ENCODE measurements around the gene ZNF385C.
A peak's percentile ranks its signal among the peaks of the same experiment; 100 is the strongest.

Gene ZNF385C

DNA sequence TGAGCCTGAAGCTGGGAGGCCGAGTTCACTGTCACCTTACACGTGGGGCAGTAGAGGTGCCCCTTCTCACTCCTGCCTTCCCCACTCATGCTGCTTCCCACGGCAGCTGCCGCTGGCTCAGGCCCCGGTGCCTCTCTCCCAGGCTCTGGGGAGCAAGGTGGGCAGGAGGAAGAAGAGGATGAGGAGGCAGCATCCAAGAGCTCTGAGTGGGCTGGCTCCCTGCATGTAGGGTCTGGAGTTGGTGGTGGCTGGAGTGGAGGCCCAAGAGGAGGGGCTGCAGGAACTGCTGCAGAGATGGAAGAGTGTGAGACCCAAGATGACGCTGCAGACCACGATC, 69.5 kb downstream of the ZNF385C start:
- H3K27ac ChIP-seq (replicated peaks) = no peak overlapping the region
- no peak for TF ChIP-seq GABPA (IDR thresholded peaks at IDR 0.05; ENCODE audit: low read depth)
- TF ChIP-seq SPI1 (IDR thresholded peaks at IDR 0.05; ENCODE audit: borderline replicate concordance, low read depth) = no peak
- no peak for TF ChIP-seq POLR2AphosphoS5 (IDR thresholded peaks at IDR 0.05; ENCODE audit: low read depth)
- no peak overlapping the region for H3K4me3 ChIP-seq (replicated peaks; ENCODE audit: insufficient read depth, low read length)
- DNase-seq (ENCODE audit: low read depth in 1 of 2, low spot score in 1 of 2) = no peak
- no peaks in the 10 kb centered on the region for H3K27me3 ChIP-seq (ENCODE audit: insufficient read depth, poor library complexity, severe bottlenecking)

DNA sequence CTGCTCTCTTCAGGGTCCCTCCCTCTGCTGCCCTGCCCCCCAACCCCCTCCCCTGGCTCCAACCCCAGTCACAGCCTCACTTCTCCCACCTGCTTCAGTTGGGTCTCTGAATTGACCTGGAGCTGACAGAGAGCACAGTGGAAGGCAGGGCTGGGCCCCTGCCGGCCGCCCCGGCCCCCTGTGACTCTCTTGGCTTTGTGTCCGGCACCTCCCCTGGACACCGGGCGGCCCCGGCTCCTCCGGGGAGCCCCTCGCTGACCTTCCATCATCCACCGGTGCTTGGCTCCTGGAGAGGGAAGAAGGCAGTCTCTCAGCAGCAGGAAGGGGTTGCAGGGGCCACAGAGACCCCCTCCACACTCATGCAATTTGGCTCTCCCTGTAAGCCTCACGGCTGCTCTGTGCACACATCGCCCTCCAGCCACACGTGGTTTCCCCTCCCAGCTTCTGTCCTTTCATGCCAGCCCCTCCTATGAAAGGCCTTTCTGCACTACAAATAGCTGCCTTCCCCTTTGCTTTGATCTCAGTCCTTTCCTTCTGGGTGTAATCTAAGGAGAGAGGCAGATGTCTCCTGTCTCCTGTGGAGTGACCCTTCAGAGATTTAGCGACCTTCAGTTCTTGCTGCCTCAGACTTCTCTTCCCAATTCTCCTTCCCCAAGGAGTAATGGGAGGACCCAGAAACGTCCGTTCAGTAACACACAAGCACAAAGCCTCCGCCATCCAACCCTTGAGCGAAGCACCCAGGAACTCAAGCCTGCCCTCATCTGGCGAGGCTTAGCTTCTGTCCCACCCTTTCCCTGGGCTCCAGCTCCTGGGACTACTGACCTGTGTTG, 70.1 kb downstream of the ZNF385C start:
- peak in 1 of 2 experiments; percentile 56 for DNase-seq (ENCODE audit: low read depth in 1 of 2, low spot score in 1 of 2)
- no peak overlapping the region for H3K4me3 ChIP-seq (replicated peaks; ENCODE audit: insufficient read depth, low read length)
- TF ChIP-seq SPI1 (IDR thresholded peaks at IDR 0.05; ENCODE audit: borderline replicate concordance, low read depth) = no peak
- TF ChIP-seq, protein P1, sequence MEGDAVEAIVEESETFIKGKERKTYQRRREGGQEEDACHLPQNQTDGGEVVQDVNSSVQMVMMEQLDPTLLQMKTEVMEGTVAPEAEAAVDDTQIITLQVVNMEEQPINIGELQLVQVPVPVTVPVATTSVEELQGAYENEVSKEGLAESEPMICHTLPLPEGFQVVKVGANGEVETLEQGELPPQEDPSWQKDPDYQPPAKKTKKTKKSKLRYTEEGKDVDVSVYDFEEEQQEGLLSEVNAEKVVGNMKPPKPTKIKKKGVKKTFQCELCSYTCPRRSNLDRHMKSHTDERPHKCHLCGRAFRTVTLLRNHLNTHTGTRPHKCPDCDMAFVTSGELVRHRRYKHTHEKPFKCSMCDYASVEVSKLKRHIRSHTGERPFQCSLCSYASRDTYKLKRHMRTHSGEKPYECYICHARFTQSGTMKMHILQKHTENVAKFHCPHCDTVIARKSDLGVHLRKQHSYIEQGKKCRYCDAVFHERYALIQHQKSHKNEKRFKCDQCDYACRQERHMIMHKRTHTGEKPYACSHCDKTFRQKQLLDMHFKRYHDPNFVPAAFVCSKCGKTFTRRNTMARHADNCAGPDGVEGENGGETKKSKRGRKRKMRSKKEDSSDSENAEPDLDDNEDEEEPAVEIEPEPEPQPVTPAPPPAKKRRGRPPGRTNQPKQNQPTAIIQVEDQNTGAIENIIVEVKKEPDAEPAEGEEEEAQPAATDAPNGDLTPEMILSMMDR (IDR thresholded peaks at IDR 0.05; ENCODE audit: insufficient read depth, low read length) = peak; percentile 8
- no peaks in the 10 kb centered on the region for H3K27me3 ChIP-seq (ENCODE audit: insufficient read depth, poor library complexity, severe bottlenecking)
- peak overlapping the region; percentile 1; the same call in 1 of the 2 replicates for H3K27ac ChIP-seq (replicated peaks)

- TF ChIP-seq, protein P1 (IDR thresholded peaks at IDR 0.05; ENCODE audit: insufficient read depth, low read length) = no peak
- TF ChIP-seq GABPA (IDR thresholded peaks at IDR 0.05; ENCODE audit: low read depth) (no peak), POLR2AphosphoS5 (IDR thresholded peaks at IDR 0.05; ENCODE audit: low read depth) (no peak), SPI1 (IDR thresholded peaks at IDR 0.05; ENCODE audit: borderline replicate concordance, low read depth) (no peak)
- TF ChIP-seq, protein P2, sequence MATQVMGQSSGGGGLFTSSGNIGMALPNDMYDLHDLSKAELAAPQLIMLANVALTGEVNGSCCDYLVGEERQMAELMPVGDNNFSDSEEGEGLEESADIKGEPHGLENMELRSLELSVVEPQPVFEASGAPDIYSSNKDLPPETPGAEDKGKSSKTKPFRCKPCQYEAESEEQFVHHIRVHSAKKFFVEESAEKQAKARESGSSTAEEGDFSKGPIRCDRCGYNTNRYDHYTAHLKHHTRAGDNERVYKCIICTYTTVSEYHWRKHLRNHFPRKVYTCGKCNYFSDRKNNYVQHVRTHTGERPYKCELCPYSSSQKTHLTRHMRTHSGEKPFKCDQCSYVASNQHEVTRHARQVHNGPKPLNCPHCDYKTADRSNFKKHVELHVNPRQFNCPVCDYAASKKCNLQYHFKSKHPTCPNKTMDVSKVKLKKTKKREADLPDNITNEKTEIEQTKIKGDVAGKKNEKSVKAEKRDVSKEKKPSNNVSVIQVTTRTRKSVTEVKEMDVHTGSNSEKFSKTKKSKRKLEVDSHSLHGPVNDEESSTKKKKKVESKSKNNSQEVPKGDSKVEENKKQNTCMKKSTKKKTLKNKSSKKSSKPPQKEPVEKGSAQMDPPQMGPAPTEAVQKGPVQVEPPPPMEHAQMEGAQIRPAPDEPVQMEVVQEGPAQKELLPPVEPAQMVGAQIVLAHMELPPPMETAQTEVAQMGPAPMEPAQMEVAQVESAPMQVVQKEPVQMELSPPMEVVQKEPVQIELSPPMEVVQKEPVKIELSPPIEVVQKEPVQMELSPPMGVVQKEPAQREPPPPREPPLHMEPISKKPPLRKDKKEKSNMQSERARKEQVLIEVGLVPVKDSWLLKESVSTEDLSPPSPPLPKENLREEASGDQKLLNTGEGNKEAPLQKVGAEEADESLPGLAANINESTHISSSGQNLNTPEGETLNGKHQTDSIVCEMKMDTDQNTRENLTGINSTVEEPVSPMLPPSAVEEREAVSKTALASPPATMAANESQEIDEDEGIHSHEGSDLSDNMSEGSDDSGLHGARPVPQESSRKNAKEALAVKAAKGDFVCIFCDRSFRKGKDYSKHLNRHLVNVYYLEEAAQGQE (IDR thresholded peaks at IDR 0.05; ENCODE audit: insufficient replicate concordance, low read depth) = no peak
- no peak overlapping the region for H3K4me3 ChIP-seq (replicated peaks; ENCODE audit: insufficient read depth, low read length)
- DNase-seq (ENCODE audit: low read depth in 1 of 2, low spot score in 1 of 2) = no peak
- no peaks in the 10 kb centered on the region for H3K27me3 ChIP-seq (ENCODE audit: insufficient read depth, poor library complexity, severe bottlenecking)
- no peak overlapping the region; the same call in 1 of the 2 replicates for H3K27ac ChIP-seq (replicated peaks)
Observed at GRCh38 chr17:42027590-42027889, 70.7 kb downstream of the ZNF385C start.

GRCh38 chr17:42026857-42027589, 71.2 kb downstream of the ZNF385C start:
- peak overlapping the region; percentile 25; the same call in 1 of the 2 replicates for H3K27ac ChIP-seq (replicated peaks)
- TF ChIP-seq SPI1 (IDR thresholded peaks at IDR 0.05; ENCODE audit: borderline replicate concordance, low read depth) = no peak
- 0 out of 2 replicates have a peak, but pooled peaks have one; percentile 17 for TF ChIP-seq POLR2AphosphoS5 (IDR thresholded peaks at IDR 0.05; ENCODE audit: low read depth)
- TF ChIP-seq, protein P1 (IDR thresholded peaks at IDR 0.05; ENCODE audit: insufficient read depth, low read length) = no peak
- TF ChIP-seq, protein P2 (IDR thresholded peaks at IDR 0.05; ENCODE audit: insufficient replicate concordance, low read depth) = no peak
- TF ChIP-seq GABPA (IDR thresholded peaks at IDR 0.05; ENCODE audit: low read depth) = no peak
- peak in 1 of 2 experiments; percentile 63 for DNase-seq (ENCODE audit: low read depth in 1 of 2, low spot score in 1 of 2)
- no peaks in the 10 kb centered on the region for H3K27me3 ChIP-seq (ENCODE audit: insufficient read depth, poor library complexity, severe bottlenecking)
- no peak overlapping the region for H3K4me3 ChIP-seq (replicated peaks; ENCODE audit: insufficient read depth, low read length)
